MCF 10A (cell line): ENCODE data around the gene BBS10. TPM values are rescaled to one million over a fixed set of nuclear protein-coding genes. Genes with fewer than 3 reads are reported as not detected.
"Not testable (repeated sequence)": the region's sequence is repeated elsewhere in the genome, so short reads cannot be mapped to it uniquely, and the experiment has no call there.

Source experiments
- BruUV-seq: library from RNA; stranded (reverse); fragments of 400-500 nt; replicated peaks from 2 replicates; lab custom pipeline; 2021; lab: Mats Ljungman, UMichigan
- CTCF ChIA-PET: fragments of 300-600 bp; sonication (Branson Sonifier 250); formaldehyde crosslinking; extraction: SDS; loops from one replicate; lab custom pipeline; 2021; ENCODE audit warnings: antibody characterized with exemption, inconsistent platforms; lab: Yijun Ruan, JAX
- POLR2A ChIA-PET: fragments of 300-600, 350-650 bp; sonication (Branson Sonifier 250); formaldehyde crosslinking; extraction: SDS; loops from one replicate; lab custom pipeline; 2020; ENCODE audit warnings: antibody characterized with exemption, inconsistent platforms; lab: Yijun Ruan, JAX
- DNase-seq: peaks from one replicate; pipeline ENCODE4 v3.0.0-alpha.2; 2018; ENCODE audit not compliant: unreplicated experiment
- H3K27ac Mint-ChIP-seq: one replicate; pipeline ENCODE4 v1.8.0; 2022; ENCODE audit warnings: mild to moderate bottlenecking, low read depth, mixed read lengths; ENCODE audit not compliant: unreplicated experiment
- H3K27me3 Mint-ChIP-seq: one replicate; pipeline ENCODE4 v1.8.0; 2022; ENCODE audit warnings: mixed read lengths; ENCODE audit not compliant: insufficient read depth, unreplicated experiment
- H3K36me3 Mint-ChIP-seq: one replicate; pipeline ENCODE4 v1.8.0; 2022; ENCODE audit warnings: mild to moderate bottlenecking, moderate library complexity, mixed read lengths; ENCODE audit not compliant: insufficient read depth, unreplicated experiment
- H3K4me1 Mint-ChIP-seq: one replicate; pipeline ENCODE4 v1.8.0; 2022; ENCODE audit warnings: mixed read lengths; ENCODE audit not compliant: insufficient read depth, unreplicated experiment
- H3K4me3 Mint-ChIP-seq: one replicate; pipeline ENCODE4 v1.8.0; 2022; ENCODE audit warnings: mild to moderate bottlenecking, moderate library complexity, mixed read lengths; ENCODE audit not compliant: unreplicated experiment
- H3K9me3 Mint-ChIP-seq: one replicate; pipeline ENCODE4 v1.8.0; 2022; ENCODE audit warnings: mixed read lengths; ENCODE audit not compliant: unreplicated experiment
- CTCF ChIP-seq: fragments of 200-600 bp; IDR thresholded peaks from one replicate; pipeline ENCODE4 v1.8.0; 2022; ENCODE audit warnings: antibody characterized with exemption, mild to moderate bottlenecking; ENCODE audit not compliant: unreplicated experiment
- intact Hi-C: fragments of 100-400 bp; cut with micrococcal nuclease; formaldehyde crosslinking; loops from 2 replicates; pipeline ENCODE4 v1.14.1; 2022
- total RNA-seq: library from RNA; stranded (reverse); gene quantifications from 2 replicates; pipeline ENCODE4 v1.2.3, GENCODE V29; 2022

BBS10 gene
- total RNA-seq, 1 experiment from 2014 or later, result 5.9 TPM

- CTCF ChIA-PET, result interaction anchor here (0.7 kb wide), 1 partner anchor 309 kb away, joined by 4 read pairs; no protein-coding TSS in a partner anchor
- intact Hi-C loops, result no loop called here
- H3K9me3 Mint-ChIP-seq, result no peaks in the 10 kb centered on the region
- H3K27me3 Mint-ChIP-seq, result no peaks in the 10 kb centered on the region
- no peak for DNase-seq
- peaks cover 44% of the 10 kb centered on the region for H3K36me3 Mint-ChIP-seq
- BruUV-seq, result no TSS peak
- no peak overlapping the region for H3K4me3 Mint-ChIP-seq
- no peaks in the 10 kb centered on the region for H3K4me1 Mint-ChIP-seq
- no peak overlapping the region for H3K27ac Mint-ChIP-seq
- no peak for TF ChIP-seq CTCF
- POLR2A ChIA-PET, result interaction anchor here (0.6 to 0.7 kb wide), 2 partner anchors 19 to 110 kb away, joined by 3 read pairs; no protein-coding TSS in a partner anchor
Measured at GRCh38 chr12:76384560-76384959, 36.3 kb upstream of the BBS10 start.

GRCh38 chr12:76383988-76384387 is 35.8 kb upstream of the BBS10 start:
- CTCF ChIA-PET, result no interaction called here
- no peaks in the 10 kb centered on the region for H3K9me3 Mint-ChIP-seq
- POLR2A ChIA-PET, result interaction anchor here (0.7 kb wide), 1 partner anchor 18 kb away, joined by 3 read pairs; no protein-coding TSS in a partner anchor
- intact Hi-C loops, result no loop called here
- TF ChIP-seq CTCF, result no peak
- peaks cover 39% of the 10 kb centered on the region for H3K36me3 Mint-ChIP-seq
- no peak for DNase-seq
- no TSS peak for BruUV-seq
- no peaks in the 10 kb centered on the region for H3K4me1 Mint-ChIP-seq
- no peaks in the 10 kb centered on the region for H3K27me3 Mint-ChIP-seq
- no peak overlapping the region for H3K27ac Mint-ChIP-seq
- H3K4me3 Mint-ChIP-seq, result no peak overlapping the region

- no peak overlapping the region for H3K27ac Mint-ChIP-seq
- intact Hi-C loops, result no loop called here
- BruUV-seq, result no TSS peak
- DNase-seq, result no peak
- H3K4me1 Mint-ChIP-seq, result no peaks in the 10 kb centered on the region
- TF ChIP-seq CTCF, result no peak
- H3K36me3 Mint-ChIP-seq, result peaks cover 30% of the 10 kb centered on the region
- POLR2A ChIA-PET, result interaction anchor here (1.4 kb wide), 1 partner anchor 11 kb away, joined by 3 read pairs; no protein-coding TSS in a partner anchor
- CTCF ChIA-PET, result interaction anchor here (1.0 kb wide), 1 partner anchor 31 kb away, joined by 3 read pairs; the partner anchor contains the start of gene BBS10
- H3K27me3 Mint-ChIP-seq, result no peaks in the 10 kb centered on the region
- no peaks in the 10 kb centered on the region for H3K9me3 Mint-ChIP-seq
- no peak overlapping the region for H3K4me3 Mint-ChIP-seq
Measured at GRCh38 chr12:76379261-76379660, 31.0 kb upstream of the BBS10 start.

- H3K36me3 Mint-ChIP-seq, result peaks cover 36% of the 10 kb centered on the region
- BruUV-seq, H3K4me1 Mint-ChIP-seq, DNase-seq, H3K27me3 Mint-ChIP-seq, intact Hi-C loops, H3K9me3 Mint-ChIP-seq, H3K4me3 Mint-ChIP-seq, H3K27ac Mint-ChIP-seq: not testable (repeated sequence)
- CTCF ChIA-PET, result interaction anchor here (0.7 to 1.1 kb wide), 2 partner anchors 985 to 1396 kb away, joined by 3 read pairs; no protein-coding TSS in a partner anchor
- POLR2A ChIA-PET, result interaction anchor here (0.7 to 1.4 kb wide), 2 partner anchors 12 to 77 kb away, joined by 3 to 4 read pairs; no protein-coding TSS in a partner anchor
Measured at GRCh38 chr12:76376876-76377275, 28.7 kb upstream of the BBS10 start.
